Panc1 (cell line): ENCODE measurements around the gene WNK4. TPM values are rescaled to one million over a fixed set of nuclear protein-coding genes. Genes with fewer than 3 reads are reported as not detected.

Source experiments
- ATAC-seq: fragments of 200-7000 bp; cut with Tn5 transposase; 2 replicates; pipeline ENCODE4 v1.9.1; 2020; ENCODE audit warnings: mild to moderate bottlenecking, moderate library complexity
- BruUV-seq: library from RNA; stranded (reverse); fragments of 400-500 nt; replicated peaks from 2 replicates; lab custom pipeline; 2021; lab: Mats Ljungman, UMichigan
- CTCF ChIA-PET: fragments of 300-600 bp; sonication (Branson Sonifier 250); formaldehyde crosslinking; loops from one replicate; lab custom pipeline; 2022; ENCODE audit warnings: antibody characterized with exemption; lab: Charles Lee
- POLR2A ChIA-PET: fragments of 300-600 bp; sonication (Branson Sonifier 250); formaldehyde crosslinking; loops from one replicate; lab custom pipeline; 2022; ENCODE audit warnings: antibody characterized with exemption; lab: Charles Lee
- DNase-seq: peaks from one replicate; pipeline ENCODE4 v3.0.0-alpha.2; 2010; ENCODE audit warnings: low read depth, low spot score
- H3K27ac ChIP-seq: 2 replicates; pipeline ENCODE4 v1.5.1; 2011; ENCODE audit warnings: mild to moderate bottlenecking, low read length, inconsistent platforms
- H3K27me3 ChIP-seq: fragments of 200-500 bp; sonication (Bioruptor generic); 2 replicates; pipeline ENCODE4 v1.6.0; 2014; ENCODE audit warnings: low read length, inconsistent platforms; ENCODE audit not compliant: control insufficient read depth, insufficient read depth
- H3K36me3 ChIP-seq: fragments of 200-500 bp; sonication (Bioruptor generic); 2 replicates; pipeline ENCODE4 v1.5.1; 2014; ENCODE audit warnings: inconsistent platforms, mild to moderate bottlenecking, low read length, moderate library complexity; ENCODE audit not compliant: control insufficient read depth, insufficient read depth
- H3K4me1 ChIP-seq: 2 replicates; pipeline ENCODE4 v1.5.1; 2011; ENCODE audit warnings: inconsistent platforms, mild to moderate bottlenecking, low read length, moderate library complexity; ENCODE audit not compliant: control insufficient read depth, insufficient read depth
- H3K4me3 ChIP-seq, 2 experiments: 2 replicates each; pipeline ENCODE4 v1.5.1; 2011 to 2012; ENCODE audit warnings: low read depth in 2 of 2, low read length in 2 of 2, mild to moderate bottlenecking in 2 of 2, inconsistent platforms in 1 of 2, moderate library complexity in 1 of 2
- H3K9me3 ChIP-seq: fragments of 200-500 bp; sonication (Bioruptor generic); 2 replicates; pipeline ENCODE4 v1.5.1; 2014; ENCODE audit warnings: low read depth, mild to moderate bottlenecking, inconsistent platforms, low read length, moderate library complexity; ENCODE audit not compliant: control insufficient read depth, insufficient read depth
- CTCF ChIP-seq: fragments of 450-650 bp; IDR thresholded peaks from 2 replicates; pipeline ENCODE4 v1.5.1; 2017; ENCODE audit warnings: mild to moderate bottlenecking
- POLR2AphosphoS5 ChIP-seq: IDR thresholded peaks from 2 replicates; pipeline ENCODE4 v1.6.1; 2012; ENCODE audit warnings: mild to moderate bottlenecking, low read depth, low read length, moderate library complexity
- REST ChIP-seq, 2 experiments: IDR thresholded peaks; 2 replicates each; pipeline ENCODE4 v1.6.1; 2011 to 2012; ENCODE audit warnings: low read depth in 2 of 2, control low read depth in 1 of 2, low read length in 1 of 2, mild to moderate bottlenecking in 1 of 2, moderate library complexity in 1 of 2; ENCODE audit not compliant: insufficient read depth in 1 of 2
- SIN3A ChIP-seq: IDR thresholded peaks from 2 replicates; pipeline ENCODE4 v1.6.1; 2012; ENCODE audit warnings: low read depth, mild to moderate bottlenecking, low read length, moderate library complexity, borderline replicate concordance; ENCODE audit not compliant: insufficient read depth
- TCF7L2 ChIP-seq: IDR thresholded peaks from 2 replicates; pipeline ENCODE4 v1.6.1; 2011; ENCODE audit warnings: mild to moderate bottlenecking, low read depth, low read length, inconsistent platforms
- in situ Hi-C: cut with HindIII; loops from 2 replicates; pipeline ENCODE4 v1.10.0; 2016; ENCODE audit warnings: low sequenced_read_pairs, low pct_unique_long_range_greater_than_20kb
- intact Hi-C: fragments of 100-400 bp; cut with micrococcal nuclease; formaldehyde crosslinking; loops from one replicate; pipeline ENCODE4 v1.10.0; 2022; ENCODE audit not compliant: unreplicated experiment
- total RNA-seq: library from RNA; stranded (reverse); gene quantifications from one replicate; pipeline ENCODE4 v1.2.1, GENCODE V29; 2021; ENCODE audit not compliant: unreplicated experiment

WNK4 gene
- total RNA-seq, 1 experiment from 2014 or later = 3.5 TPM

GRCh38 chr17:42748908-42749798, 31.3 kb upstream of the WNK4 start:
- DNase-seq (no peak), ATAC-seq (no peak)
- Histone ChIP-seq H3K27ac (no peak overlapping the region), H3K36me3 (no peaks in the 10 kb centered on the region), H3K4me1 (no peaks in the 10 kb centered on the region), H3K4me3 (no peak overlapping the region), H3K27me3 (no peaks in the 10 kb centered on the region), H3K9me3 (no peaks in the 10 kb centered on the region)
- CTCF ChIA-PET = no interaction called here
- no TSS peak for BruUV-seq
- intact Hi-C loops (no loop called here), in situ Hi-C loops (no loop called here)
- TF ChIP-seq SIN3A (no peak), CTCF (no peak), TCF7L2 (no peak), POLR2AphosphoS5 (no peak), REST (IDR thresholded peaks at IDR 0.05; ENCODE audit: insufficient read depth in 1 of 2, low read depth in 2 of 2, low read length in 1 of 2) (no peak)
- POLR2A ChIA-PET = interaction anchor here (0.6 kb wide), 1 partner anchor 89 kb away, joined by 3 read pairs; no protein-coding TSS in a partner anchor

DNA sequence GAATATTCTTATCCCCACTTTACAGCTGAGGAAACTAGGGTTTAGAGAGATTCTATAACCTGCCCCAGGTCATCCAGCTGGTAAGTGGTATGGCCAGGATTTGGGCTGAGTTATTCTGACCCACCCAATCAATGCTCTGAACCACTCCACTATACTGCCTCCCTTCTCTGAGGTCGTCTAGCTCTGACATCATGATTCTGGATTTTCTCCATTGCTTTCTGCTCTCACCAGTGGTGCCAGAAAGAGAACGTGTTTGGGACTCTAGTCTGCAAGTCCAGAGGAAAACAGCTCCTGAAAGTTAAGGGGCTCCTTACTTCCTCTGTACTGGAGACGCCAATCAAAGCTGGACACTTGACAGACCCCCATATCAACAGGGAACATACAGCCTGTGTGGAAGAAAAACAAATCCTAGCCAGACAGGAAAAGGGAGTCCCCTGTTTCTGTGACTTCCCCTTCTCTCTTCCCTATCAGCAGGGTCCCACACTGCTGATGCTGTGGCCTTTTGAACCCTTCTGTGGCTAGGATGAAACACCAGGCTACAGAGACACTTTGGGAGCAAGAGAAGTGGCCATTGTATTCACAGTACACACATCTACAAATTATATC, 29.6 kb upstream of the WNK4 start:
- Histone ChIP-seq H3K27me3 (no peaks in the 10 kb centered on the region), H3K4me1 (no peaks in the 10 kb centered on the region), H3K4me3 (no peak overlapping the region), H3K36me3 (no peaks in the 10 kb centered on the region), H3K27ac (no peak overlapping the region), H3K9me3 (no peaks in the 10 kb centered on the region)
- ChIA-PET CTCF (no interaction called here), POLR2A (interaction anchor here (0.7 to 0.8 kb wide), 2 partner anchors 9 to 1348 kb away, joined by 5 to 6 read pairs; no protein-coding TSS in a partner anchor)
- intact Hi-C loops (no loop called here), in situ Hi-C loops (no loop called here)
- no TSS peak for BruUV-seq
- ATAC-seq = no peak
- TF ChIP-seq SIN3A (no peak), CTCF (no peak), POLR2AphosphoS5 (no peak), TCF7L2 (no peak), REST (IDR thresholded peaks at IDR 0.05; ENCODE audit: insufficient read depth in 1 of 2, low read depth in 2 of 2, low read length in 1 of 2) (no peak)
- DNase-seq = no peak
